Motor neuron (in vitro differentiated cells): ENCODE data around the gene ZSCAN31. TPM values are rescaled to one million over a fixed set of nuclear protein-coding genes. Genes with fewer than 3 reads are reported as not detected.

Experiments used
- ATAC-seq, 8 experiments: fragments of 200-7000 bp; cut with Tn5 transposase; replicated peaks in 6 of 8; 2 replicates each; pipeline ENCODE4 v1.8.0; 2021; ENCODE audit warnings: mild to moderate bottlenecking in 8 of 8, moderate library complexity in 8 of 8
- H3K27ac ChIP-seq, 2 donors: fragments of 250-450 bp; sonication (Bioruptor Pico); 2 replicates each; pipeline ENCODE4 v1.9.0; 2021; ENCODE audit warnings: antibody characterized with exemption in 2 of 2, mild to moderate bottlenecking in 2 of 2, moderate library complexity in 1 of 2
- H3K4me1 ChIP-seq, 2 donors: fragments of 250-450 bp; sonication (Bioruptor Pico); replicated peaks in 1 of 2; 2 replicates each; pipeline ENCODE4 v1.6.1; 2021; ENCODE audit warnings: antibody characterized with exemption in 2 of 2, mild to moderate bottlenecking in 2 of 2, moderate library complexity in 1 of 2
- H3K4me3 ChIP-seq, 5 donors: fragments of 250-450 bp; sonication (Bioruptor Pico); 2 replicates each; pipeline ENCODE4 v1.9.0; 2021; ENCODE audit warnings: antibody characterized with exemption in 5 of 5, mild to moderate bottlenecking in 5 of 5, moderate library complexity in 4 of 5
- WGBS, 10 experiments: fragments of 450-650 bp; shearing (Covaris generic); methylation state at CpG; one replicate each; pipeline ENCODE4 v1.0.0; 2022; 5-methylcytosine and 5-hydroxymethylcytosine counted together
- in situ Hi-C, 9 experiments: fragments of 400-800 bp; cut with MboI; loops; one replicate each; pipeline ENCODE4 v1.15.0; 2021; ENCODE audit warnings: low sequenced_read_pairs in 9 of 9, low pct_unique_long_range_greater_than_20kb in 2 of 9; ENCODE audit not compliant: unreplicated experiment in 9 of 9
- total RNA-seq, 8 experiments: library from RNA; unstranded; fragments of 300-600 nt; gene quantifications; 2 replicates each; pipeline versions ENCODE4 v1.2.3 to v1.2.4, GENCODE V29; 2022

The ZSCAN31 gene
- total RNA-seq, 8 experiments from 2014 or later: 4.7 to 11.1 (median 6.5) TPM

DNA sequence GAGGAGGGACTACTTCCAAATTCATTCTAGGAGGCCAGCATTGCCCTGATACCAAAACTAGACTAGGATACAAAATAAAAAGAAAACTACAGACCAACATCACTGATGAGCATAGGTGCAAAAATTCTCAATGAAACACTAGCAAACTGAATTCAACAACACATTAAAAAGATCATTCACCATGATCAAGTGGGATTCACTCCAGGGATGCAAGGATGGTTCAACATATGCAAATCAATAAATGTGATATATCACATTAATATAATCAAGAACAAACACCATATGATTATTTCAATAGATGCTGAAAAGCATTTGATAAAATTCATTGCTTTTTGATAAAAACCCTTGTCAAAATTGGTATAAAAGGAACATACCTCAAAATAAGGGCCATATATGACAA is 44.4 kb downstream of the ZSCAN31 start:
- in situ Hi-C loops: no loop called here
- no peak for ATAC-seq
- Histone ChIP-seq H3K4me3 (no peak overlapping the region), H3K27ac (no peak overlapping the region), H3K4me1 (no peaks in the 10 kb centered on the region)

DNA sequence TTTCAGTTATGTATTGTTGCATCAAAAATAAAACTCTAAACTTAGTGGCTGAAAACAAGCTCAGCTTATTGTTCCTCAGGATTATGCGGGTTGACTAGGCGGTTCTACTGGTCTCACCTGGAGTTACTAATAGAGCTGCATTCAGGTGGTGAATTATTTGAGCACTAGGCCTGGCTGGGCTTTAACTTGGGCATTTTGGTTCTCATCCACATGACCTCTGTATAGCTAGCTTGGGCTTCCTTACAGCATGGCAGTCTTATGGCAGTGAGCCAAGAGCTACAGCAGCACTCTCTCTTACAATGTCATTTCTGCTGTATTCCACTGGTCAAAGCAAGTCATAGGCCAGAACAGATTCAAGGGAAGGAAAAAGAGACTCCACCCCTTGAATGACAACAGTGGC is 53.0 kb downstream of the ZSCAN31 start:
- 91 to 100% (median 100%) methylated on average over 1 to 2 of the region's 2 CpGs; no CpG with 5 or more reads in 2 of the 10 experiments for WGBS, 10 experiments
- peak overlapping the region in 1 of 5 donors; percentile 69 for H3K4me3 ChIP-seq
- peaks cover 6 to 16% of the 10 kb centered on the region in 2 donors for H3K4me1 ChIP-seq
- ATAC-seq: no peak
- in situ Hi-C loops: no loop called here
- no peak overlapping the region for H3K27ac ChIP-seq

DNA sequence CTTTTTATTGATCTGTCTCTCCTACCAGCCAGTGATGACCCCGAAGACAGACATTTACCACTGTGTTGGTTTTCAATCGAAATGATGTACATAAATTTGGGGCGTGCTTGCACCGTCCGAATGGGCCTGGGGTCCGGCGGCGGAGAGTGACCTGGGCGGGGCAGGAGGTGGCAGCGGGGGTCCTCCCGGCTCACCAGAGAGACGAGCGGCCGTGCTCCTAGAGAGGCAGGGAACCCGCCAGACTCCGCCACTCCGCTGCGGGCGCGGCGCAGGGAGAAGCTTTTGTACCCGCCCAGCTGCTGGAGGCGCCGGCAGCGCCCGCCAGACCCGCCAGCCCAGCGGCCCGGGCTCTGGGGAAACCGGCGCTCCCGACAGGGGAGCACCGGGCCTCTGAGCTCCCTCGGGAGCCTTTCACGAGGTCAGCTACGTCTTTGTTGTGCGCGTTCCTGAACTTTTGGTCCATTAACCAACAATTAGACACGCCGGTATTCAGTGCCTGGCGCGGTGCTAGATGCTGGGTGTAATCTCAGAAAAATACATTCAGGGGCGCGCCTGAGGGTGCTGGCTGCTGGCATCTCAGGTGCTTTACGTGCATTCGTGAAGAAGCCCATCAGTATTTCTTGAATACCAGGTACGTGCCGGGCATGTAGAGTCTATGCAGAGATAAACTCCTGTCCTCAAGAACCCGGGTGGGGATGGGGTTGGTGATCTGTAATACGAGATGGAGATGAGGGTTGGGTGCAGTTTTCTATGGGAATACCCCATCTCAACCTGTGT is 54.5 kb downstream of the ZSCAN31 start, which contains the start of gene PGBD1:
Gene PGBD1, plus strand, starts transcription at position 285 of the 777 bp plus-strand sequence. CDS start 2,242 bp downstream, outside the sequence.
- Histone ChIP-seq H3K4me3 (peak within 1 kb of the TSS; percentile 46 to 83 (median 69)), H3K4me1 (peaks cover 6 to 16% of the 10 kb centered on the region in 2 donors), H3K27ac (no peak within 1 kb of the TSS)
- WGBS, 10 experiments: 0 to 4% (median 0%) methylated on average over 1 to 18 of the region's 50 CpGs; no CpG with 5 or more reads in 1 of the 10 experiments
- ATAC-seq: peak; percentile 97 to 99 (median 98)
- in situ Hi-C loops: no loop called here

DNA sequence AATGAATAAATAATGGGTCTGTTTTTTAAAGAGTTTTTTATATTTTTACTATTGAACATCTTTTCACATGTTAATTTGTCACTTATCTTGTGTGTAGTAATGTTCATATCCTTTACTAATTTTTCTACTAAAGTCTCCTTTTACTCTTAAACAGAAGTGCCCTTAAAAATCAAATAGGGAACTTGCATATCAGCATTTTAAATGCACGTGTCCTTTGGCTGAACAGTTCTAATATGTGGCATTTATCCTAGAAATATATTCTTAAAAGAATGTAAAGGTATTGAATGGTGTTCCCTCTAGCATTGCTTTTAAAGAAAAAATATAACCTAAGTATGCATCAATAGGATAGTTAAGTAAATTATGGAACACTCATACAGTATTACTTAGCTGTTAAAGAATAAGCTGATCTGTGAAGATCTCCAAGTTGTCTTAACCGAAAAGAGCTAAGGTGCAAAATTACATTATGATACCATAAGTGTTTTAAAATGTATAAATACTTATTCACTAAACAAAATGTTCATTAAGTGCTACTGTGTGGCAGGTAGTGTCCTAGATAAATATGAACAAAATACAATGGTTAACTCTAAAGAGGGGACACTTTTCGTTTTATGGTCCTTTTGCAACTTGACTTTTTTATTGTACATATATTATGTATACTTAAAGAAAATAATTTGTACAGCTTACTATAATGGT is 55.2 kb downstream of the ZSCAN31 start:
- WGBS, 10 experiments: 0 to 63% (median 29%) methylated on average over 1 to 3 of the region's 3 CpGs
- in situ Hi-C loops: no loop called here
- peak overlapping the region; percentile 46 to 83 (median 69) for H3K4me3 ChIP-seq
- H3K4me1 ChIP-seq: peaks cover 6 to 16% of the 10 kb centered on the region in 2 donors
- no peak for ATAC-seq
- H3K27ac ChIP-seq: no peak overlapping the region

DNA sequence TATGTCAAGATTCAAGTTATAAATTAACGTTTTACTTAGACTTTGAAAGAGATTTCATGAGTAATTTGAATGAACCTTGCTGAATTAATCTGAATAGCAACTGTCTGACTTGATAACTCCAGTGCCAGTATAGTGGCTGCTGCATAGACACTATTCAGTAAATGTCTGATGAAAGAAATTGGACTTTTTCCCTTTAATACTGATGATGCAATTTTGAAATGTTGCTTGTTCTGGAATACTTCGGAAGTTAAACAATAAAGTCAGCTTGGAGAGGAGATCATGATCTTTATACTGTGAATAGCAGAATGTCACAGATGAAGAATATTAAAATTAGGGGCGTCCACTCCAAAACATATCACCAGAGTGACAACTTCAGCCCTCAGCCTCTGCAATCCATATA is 58.2 kb downstream of the ZSCAN31 start:
- in situ Hi-C loops: no loop called here

DNA sequence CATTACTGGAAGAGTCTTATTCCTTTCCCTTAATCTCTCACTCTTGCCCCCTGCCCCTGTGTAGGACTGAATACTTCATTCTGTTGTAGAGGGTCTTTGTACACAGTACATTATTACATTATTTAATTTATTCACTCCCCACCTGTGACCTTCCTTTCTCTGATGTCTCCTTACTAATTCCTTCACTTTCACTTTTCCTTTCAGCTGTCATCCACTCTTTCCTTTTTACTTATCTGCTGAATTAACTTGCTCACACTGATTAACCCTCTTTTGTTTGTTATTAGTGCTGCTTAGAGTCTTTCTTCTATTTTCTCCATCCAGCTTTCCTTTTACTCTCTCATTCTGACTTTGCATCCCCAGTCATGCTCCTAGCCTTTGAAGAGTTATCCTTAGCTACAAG is 61.1 kb downstream of the ZSCAN31 start:
- Histone ChIP-seq H3K27ac (no peak overlapping the region), H3K4me3 (no peak overlapping the region), H3K4me1 (no peaks in the 10 kb centered on the region)
- ATAC-seq: no peak
- in situ Hi-C loops: loop anchor here in 1 of 9 experiments (25.0 kb wide), 1 partner anchor 138 kb away; the partner anchor contains the start of gene ZKSCAN8

More for the DNA sequence above, 58.2 kb downstream of the ZSCAN31 start:
- no peak for ATAC-seq
- no peak overlapping the region for H3K27ac ChIP-seq
- H3K4me3 ChIP-seq: no peak overlapping the region
- H3K4me1 ChIP-seq: peaks cover 3 to 9% of the 10 kb centered on the region in 2 donors
- 54 to 100% (median 74%) methylated on average over 1 to 3 of the region's 3 CpGs; no CpG with 5 or more reads in 1 of the 10 experiments for WGBS, 10 experiments

Other genes starting within 250 kb of the ZSCAN31 start
- gene ZSCAN16, start 211.5 kb downstream of the ZSCAN31 start, total RNA-seq: 10 to 100 TPM in 3 of 8 experiments, 1 to 10 TPM in 5; 1.6 to 19.7 (median 9.0) TPM
- gene ZKSCAN8, start 194.3 kb downstream of the ZSCAN31 start, total RNA-seq: 10 to 100 TPM; 12.9 to 41.1 (median 27.1) TPM
- gene ZSCAN9, start 110.9 kb downstream of the ZSCAN31 start, total RNA-seq: 10 to 100 TPM in 7 of 8 experiments, 1 to 10 TPM in 1; 6.3 to 45.9 (median 26.5) TPM
- 1 to 10 TPM; 4.6 to 9.4 (median 7.2) TPM for gene ZKSCAN4, start 83.9 kb downstream of the ZSCAN31 start, total RNA-seq
- 1 to 10 TPM in 1 of 8 experiments, under 1 TPM in 4, not detected in 3; 0.14 to 5.3 (median 0.42) TPM for gene NKAPL, start 76.9 kb downstream of the ZSCAN31 start, total RNA-seq
- gene ZSCAN26, start 69.0 kb downstream of the ZSCAN31 start, total RNA-seq: 10 to 100 TPM in 7 of 8 experiments, 1 to 10 TPM in 1; 6.4 to 29.9 (median 19.2) TPM
- gene PGBD1, start 54.6 kb downstream of the ZSCAN31 start, total RNA-seq: 10 to 100 TPM in 2 of 8 experiments, 1 to 10 TPM in 5, under 1 TPM in 1; 0.81 to 11.5 (median 7.5) TPM
- gene ZKSCAN3, start 13.8 kb upstream of the ZSCAN31 start, total RNA-seq: 10 to 100 TPM in 1 of 8 experiments, 1 to 10 TPM in 7; 2.5 to 10.3 (median 7.8) TPM
- gene ZSCAN12, start 63.6 kb upstream of the ZSCAN31 start, total RNA-seq: 10 to 100 TPM in 6 of 8 experiments, 1 to 10 TPM in 2; 6.1 to 13.1 (median 10.9) TPM
- 10 to 100 TPM in 2 of 8 experiments, 1 to 10 TPM in 6; 2.5 to 11.5 (median 8.1) TPM for gene ZSCAN23, start 107.3 kb upstream of the ZSCAN31 start, total RNA-seq
- under 1 TPM in 2 of 8 experiments, not detected in 6; 0.15 to 0.38 TPM for gene GPX6, start 179.6 kb upstream of the ZSCAN31 start, total RNA-seq
- gene GPX5, start 189.7 kb upstream of the ZSCAN31 start, total RNA-seq: under 1 TPM in 1 of 8 experiments, not detected in 7; 0.28 TPM